Neuronal stem cell (in vitro differentiated cells): ENCODE measurements around the gene COASY.

Experiments
- DNase-seq: peaks from one replicate; pipeline ENCODE4 v3.0.0-alpha.2; 2013; ENCODE audit warnings: low spot score
- H2AFZ ChIP-seq: one replicate; pipeline ENCODE4 v1.6.1; 2013; ENCODE audit warnings: mild to moderate bottlenecking, low read length, inconsistent platforms
- H2AK5ac ChIP-seq: 2 replicates; pipeline ENCODE4 v1.6.1; 2013; ENCODE audit warnings: low read depth, mild to moderate bottlenecking, inconsistent platforms, low read length, moderate library complexity, mixed read lengths
- H2BK120ac ChIP-seq: 2 replicates; pipeline ENCODE4 v1.6.1; 2013; ENCODE audit warnings: low read depth, mild to moderate bottlenecking, inconsistent platforms, low read length, moderate library complexity, mixed read lengths
- H2BK12ac ChIP-seq: one replicate; pipeline ENCODE4 v1.6.1; 2013; ENCODE audit warnings: low read length, inconsistent platforms
- H2BK15ac ChIP-seq: 2 replicates; pipeline ENCODE4 v1.6.1; 2013; ENCODE audit warnings: mild to moderate bottlenecking, low read length, inconsistent platforms, mixed read lengths
- H2BK5ac ChIP-seq: one replicate; pipeline ENCODE4 v1.6.1; 2013; ENCODE audit warnings: inconsistent platforms, mild to moderate bottlenecking, low read length, moderate library complexity
- H3K14ac ChIP-seq: one replicate; pipeline ENCODE4 v1.6.1; 2013; ENCODE audit warnings: low read length, inconsistent platforms
- H3K18ac ChIP-seq: 2 replicates; pipeline ENCODE4 v1.6.1; 2013; ENCODE audit warnings: low read length, inconsistent platforms
- H3K23ac ChIP-seq: 2 replicates; pipeline ENCODE4 v1.6.1; 2013; ENCODE audit warnings: low read depth, mild to moderate bottlenecking, mixed read lengths, low read length, inconsistent platforms; ENCODE audit not compliant: poor library complexity
- H3K27ac ChIP-seq: replicated peaks from 3 replicates; pipeline ENCODE4 v1.5.1; 2013; ENCODE audit warnings: low read length, inconsistent platforms
- H3K27me3 ChIP-seq, 3 experiments: 2 replicates each; pipeline ENCODE4 v1.6.1; 2013; ENCODE audit warnings: low read length in 3 of 3, mild to moderate bottlenecking in 2 of 3, inconsistent platforms in 1 of 3, low read depth in 1 of 3, mixed read lengths in 1 of 3, moderate library complexity in 1 of 3; ENCODE audit not compliant: control insufficient read depth in 3 of 3, insufficient read depth in 3 of 3
- H3K36me3 ChIP-seq, 2 donors: replicated peaks in 1 of 2; 2 replicates each; pipeline ENCODE4 v1.6.1; 2013; ENCODE audit warnings: low read length in 2 of 2; ENCODE audit not compliant: control insufficient read depth in 2 of 2, insufficient read depth in 2 of 2
- H3K4ac ChIP-seq: 2 replicates; pipeline ENCODE4 v1.6.1; 2013; ENCODE audit warnings: inconsistent platforms, mild to moderate bottlenecking, low read length, moderate library complexity
- H3K4me1 ChIP-seq, 2 donors: 1 replicate in 1 of 2; 2 replicates in 1 of 2; pipeline ENCODE4 v1.6.1; 2013; ENCODE audit warnings: low read length in 2 of 2, low read depth in 1 of 2; ENCODE audit not compliant: control insufficient read depth in 2 of 2, insufficient read depth in 1 of 2
- H3K4me2 ChIP-seq: one replicate; pipeline ENCODE4 v1.6.1; 2013; ENCODE audit warnings: mild to moderate bottlenecking, low read length, inconsistent platforms; ENCODE audit not compliant: insufficient read depth, poor library complexity, severe bottlenecking
- H3K4me3 ChIP-seq, 2 donors: 2 replicates each; pipeline ENCODE4 v1.5.1; 2013; ENCODE audit warnings: low read length in 2 of 2, mild to moderate bottlenecking in 2 of 2, inconsistent platforms in 1 of 2, moderate library complexity in 1 of 2
- H3K79me1 ChIP-seq: one replicate; pipeline ENCODE4 v1.6.1; 2013; ENCODE audit warnings: low read depth, mild to moderate bottlenecking, inconsistent platforms, low read length, moderate library complexity
- H3K9ac ChIP-seq: one replicate; pipeline ENCODE4 v1.6.1; 2013; ENCODE audit warnings: mild to moderate bottlenecking, low read depth, low read length, inconsistent platforms; ENCODE audit not compliant: poor library complexity
- H3K9me3 ChIP-seq, 2 donors: replicated peaks in 1 of 2; 2 replicates each; pipeline versions ENCODE3 to v1.6.1; 2013; ENCODE audit warnings: low read length in 2 of 2, mild to moderate bottlenecking in 2 of 2, inconsistent platforms in 1 of 2, low read depth in 1 of 2, mixed read lengths in 1 of 2, moderate library complexity in 1 of 2; ENCODE audit not compliant: control insufficient read depth in 2 of 2, insufficient read depth in 1 of 2
- H4K8ac ChIP-seq: one replicate; pipeline ENCODE4 v1.6.1; 2013; ENCODE audit warnings: low read depth, mild to moderate bottlenecking, inconsistent platforms, low read length, moderate library complexity
- H4K91ac ChIP-seq: one replicate; pipeline ENCODE4 v1.6.1; 2013; ENCODE audit warnings: low read length, low read depth, mild to moderate bottlenecking, inconsistent platforms; ENCODE audit not compliant: poor library complexity
- WGBS, 2 donors: extraction: QIAGEN DNeasy Blood & Tissue Kit; methylation state at CpG; one replicate each; pipeline ENCODE4 v1.1.7; 2013; ENCODE audit warnings: missing lambda C conversion rate in 2 of 2, mixed read lengths in 1 of 2; ENCODE audit not compliant: insufficient read length in 2 of 2, insufficient replicate concordance in 1 of 2; ENCODE audit errors: extremely low coverage in 2 of 2; 5-methylcytosine and 5-hydroxymethylcytosine counted together

The COASY gene

DNA sequence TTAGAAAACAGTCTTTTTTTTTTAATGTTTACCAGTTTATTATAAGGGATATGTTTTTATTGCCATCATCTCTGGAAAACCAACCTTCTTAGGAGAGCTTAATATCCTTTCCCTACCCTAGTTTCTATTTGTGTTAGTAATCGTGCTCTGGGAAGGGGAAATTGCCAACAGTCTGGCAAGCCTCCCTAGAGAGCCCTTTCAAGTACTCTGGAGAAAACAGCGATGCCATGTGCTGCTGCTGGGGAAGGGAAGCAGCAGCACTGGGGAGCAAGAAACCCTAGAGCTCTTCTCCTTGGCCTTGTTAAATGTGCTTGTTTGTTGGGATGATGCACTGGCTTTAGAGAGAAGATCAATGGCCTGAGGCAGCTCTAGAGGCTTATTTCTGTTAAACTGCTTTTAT lies 37.0 kb downstream of the COASY start:
- Histone ChIP-seq H3K9me3 (no peaks in the 10 kb centered on the region), H3K36me3 (peaks cover 0 to 15% of the 10 kb centered on the region in 2 donors), H3K27ac (no peak overlapping the region), H4K91ac (no peak overlapping the region), H2BK15ac (no peak overlapping the region), H2BK120ac (no peak overlapping the region), H3K18ac (no peak overlapping the region), H4K8ac (no peak overlapping the region), H3K9ac (no peak overlapping the region), H2BK12ac (no peak overlapping the region), H3K4me3 (no peak overlapping the region), H2AFZ (no peak overlapping the region), H3K27me3 (no peaks in the 10 kb centered on the region), H3K4ac (no peak overlapping the region), H3K4me1 (no peaks in the 10 kb centered on the region), H3K23ac (no peak overlapping the region), H3K4me2 (no peak overlapping the region), H3K79me1 (no peaks in the 10 kb centered on the region), H2BK5ac (no peak overlapping the region), H2AK5ac (no peak overlapping the region), H3K14ac (no peak overlapping the region)
- DNase-seq = no peak
- WGBS, 2 donors = no CpG with 5 or more reads among the region's 2 CpGs

DNA sequence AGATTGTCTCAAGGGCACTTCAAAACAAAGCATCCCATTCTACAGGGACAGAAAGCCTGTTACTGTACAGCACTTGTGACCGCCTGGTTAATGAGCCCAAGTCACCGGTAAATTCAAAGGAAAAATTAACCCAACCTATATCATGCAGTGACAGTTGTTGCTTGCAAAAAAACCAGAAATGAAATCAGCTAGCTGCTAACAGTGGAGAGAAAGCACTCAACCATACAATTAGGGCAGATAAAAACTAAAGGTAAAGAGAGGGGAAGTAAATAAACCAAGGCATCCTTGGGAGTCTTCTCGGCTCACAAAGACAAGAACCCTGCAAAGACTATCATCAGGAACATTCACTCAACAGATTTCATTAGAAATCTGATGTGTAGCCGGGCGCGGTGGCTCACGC lies 41.4 kb downstream of the COASY start:
- no peak overlapping the region for H2BK5ac ChIP-seq
- H3K27ac ChIP-seq = no peak overlapping the region
- no peak overlapping the region for H4K91ac ChIP-seq
- H3K4me3 ChIP-seq = no peak overlapping the region
- no peak overlapping the region for H2BK15ac ChIP-seq
- H2BK120ac ChIP-seq = no peak overlapping the region
- H3K9me3 ChIP-seq = no peaks in the 10 kb centered on the region
- H3K27me3 ChIP-seq = no peaks in the 10 kb centered on the region
- no peak overlapping the region for H2BK12ac ChIP-seq
- H3K4ac ChIP-seq = no peak overlapping the region
- no peak overlapping the region for H3K23ac ChIP-seq
- H3K79me1 ChIP-seq = peaks cover 1% of the 10 kb centered on the region
- H3K4me2 ChIP-seq = no peak overlapping the region
- H2AK5ac ChIP-seq = no peak overlapping the region
- WGBS, 2 donors = no CpG with 5 or more reads among the region's 7 CpGs
- peaks cover 3 to 6% of the 10 kb centered on the region in 2 donors for H3K4me1 ChIP-seq
- H2AFZ ChIP-seq = no peak overlapping the region
- peaks cover 0 to 17% of the 10 kb centered on the region in 2 donors for H3K36me3 ChIP-seq
- DNase-seq = no peak
- H3K9ac ChIP-seq = no peak overlapping the region
- no peak overlapping the region for H3K14ac ChIP-seq
- H3K18ac ChIP-seq = no peak overlapping the region
- H4K8ac ChIP-seq = no peak overlapping the region

DNA sequence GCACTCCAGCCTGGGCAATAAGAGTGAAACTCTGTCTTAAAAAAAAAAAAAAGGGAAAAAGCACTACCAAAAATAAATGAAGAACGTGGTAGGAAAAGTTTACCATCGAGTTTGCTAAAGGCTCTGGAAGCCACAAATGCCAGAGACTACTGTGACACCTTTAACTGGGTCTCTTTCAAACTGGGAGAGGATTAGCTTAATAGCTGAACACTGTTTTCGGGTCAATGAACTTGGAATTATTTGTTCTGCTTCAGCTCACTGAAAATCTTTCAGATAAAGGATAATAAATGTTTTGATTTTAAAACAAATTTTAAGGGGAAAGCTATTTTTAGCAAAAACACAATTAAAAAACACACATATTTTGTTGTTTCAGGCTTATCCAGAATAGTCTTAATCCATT lies 45.8 kb downstream of the COASY start:
- Histone ChIP-seq H3K9ac (no peak overlapping the region), H2BK5ac (no peak overlapping the region), H3K4me3 (peak overlapping the region in 1 of 2 donors; percentile 98), H4K91ac (no peak overlapping the region), H3K27ac (no peak overlapping the region), H3K4me2 (no peak overlapping the region), H3K4me1 (peaks cover 7 to 11% of the 10 kb centered on the region in 2 donors), H2BK120ac (no peak overlapping the region), H4K8ac (no peak overlapping the region), H3K14ac (no peak overlapping the region), H3K36me3 (peaks cover 10 to 31% of the 10 kb centered on the region in 2 donors), H2BK12ac (no peak overlapping the region), H2AK5ac (no peak overlapping the region), H3K18ac (no peak overlapping the region), H3K9me3 (no peaks in the 10 kb centered on the region), H3K23ac (no peak overlapping the region), H2BK15ac (no peak overlapping the region), H3K27me3 (no peaks in the 10 kb centered on the region), H3K4ac (no peak overlapping the region), H3K79me1 (peaks cover 10% of the 10 kb centered on the region), H2AFZ (no peak overlapping the region)
- DNase-seq = no peak
- no CpG with 5 or more reads among the region's 3 CpGs for WGBS, 2 donors

DNA sequence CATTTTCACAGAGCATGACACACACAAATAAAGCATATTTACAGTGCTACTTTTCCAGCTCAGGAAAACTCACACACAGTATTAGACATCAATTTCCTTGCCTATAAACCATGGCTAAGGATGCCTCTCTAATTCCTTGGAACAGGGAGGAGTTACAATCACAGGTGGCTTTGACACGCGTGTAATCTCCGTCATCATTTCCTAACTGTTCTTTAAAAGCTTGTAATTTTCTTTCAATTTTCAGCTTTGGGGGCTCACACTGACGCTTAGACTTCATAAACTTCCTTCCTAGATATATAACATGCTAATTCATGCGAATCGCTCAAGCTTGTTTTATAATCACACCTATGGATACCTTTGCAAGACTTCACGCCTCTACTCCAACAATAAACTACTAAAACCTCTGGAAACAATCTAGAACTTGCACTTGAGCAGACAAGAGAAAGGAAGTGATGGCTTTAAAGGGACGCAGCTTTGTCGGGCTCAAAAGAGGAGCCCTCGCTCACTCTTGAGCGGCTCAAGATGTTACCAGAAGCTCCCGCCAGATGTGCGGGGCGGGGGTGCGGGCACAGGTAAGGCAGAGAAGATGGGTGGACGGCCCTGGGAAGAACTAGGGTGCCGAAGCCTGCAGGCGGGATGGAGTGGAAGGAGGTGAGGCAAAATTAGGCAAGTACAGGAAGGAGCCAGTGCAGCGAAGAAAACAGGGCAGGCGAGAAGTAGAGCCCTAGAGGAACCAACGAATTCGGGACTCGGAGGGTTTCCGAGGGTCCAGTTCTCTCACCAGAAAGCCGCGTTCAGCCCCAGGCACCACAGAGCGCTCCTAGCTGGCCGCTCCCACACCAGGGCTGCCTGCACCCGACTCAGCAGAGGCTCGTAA lies 46.6 kb downstream of the COASY start:
- WGBS, 2 donors = no CpG with 5 or more reads among the region's 30 CpGs
- H2BK120ac ChIP-seq = no peak overlapping the region
- H2BK5ac ChIP-seq = peak overlapping the region; percentile 93
- peak overlapping the region; percentile 97 for H3K9ac ChIP-seq
- H3K14ac ChIP-seq = peak overlapping the region; percentile 94
- H3K9me3 ChIP-seq = no peaks in the 10 kb centered on the region
- peak overlapping the region; percentile 82 to 98 for H3K4me3 ChIP-seq
- peak overlapping the region; percentile 66 for H3K4ac ChIP-seq
- H2AFZ ChIP-seq = peak overlapping the region; percentile 92
- H3K4me1 ChIP-seq = peaks cover 7 to 11% of the 10 kb centered on the region in 2 donors
- no peaks in the 10 kb centered on the region for H3K27me3 ChIP-seq
- peak overlapping the region; percentile 91 for H3K4me2 ChIP-seq
- H3K36me3 ChIP-seq = peaks cover 15 to 35% of the 10 kb centered on the region in 2 donors
- H2AK5ac ChIP-seq = peak overlapping the region; percentile 88
- peak overlapping the region; percentile 41 for H2BK12ac ChIP-seq
- peak overlapping the region; percentile 66 for H3K27ac ChIP-seq
- peak overlapping the region; percentile 99 for H3K18ac ChIP-seq
- peak overlapping the region; percentile 17 for H4K8ac ChIP-seq
- no peak for DNase-seq
- H3K23ac ChIP-seq = peak overlapping the region; percentile 98
- peak overlapping the region; percentile 67 for H2BK15ac ChIP-seq
- H3K79me1 ChIP-seq = peaks cover 10% of the 10 kb centered on the region
- H4K91ac ChIP-seq = no peak overlapping the region
